GM23338 (cell line): ENCODE results near the gene TDRD1. TPM values are rescaled to one million over a fixed set of nuclear protein-coding genes. Genes with fewer than 3 reads are reported as not detected.

Source experiments
- ATAC-seq: fragments of 200-7000 bp; cut with Tn5 transposase; 3 replicates; pipeline ENCODE4 v1.9.1; 2020
- DNase-seq: peaks from one replicate; pipeline ENCODE4 v3.0.0-alpha.2; 2015; ENCODE audit warnings: low spot score
- H2AFZ ChIP-seq: fragments of 200-600 bp; sonication (generic); 2 replicates; pipeline ENCODE4 v1.8.0; 2016; ENCODE audit warnings: antibody characterized with exemption, mild to moderate bottlenecking, moderate library complexity
- H3F3A ChIP-seq: fragments of 200-600 bp; sonication (generic); replicated peaks from 2 replicates; pipeline ENCODE4 v1.8.0; 2017; ENCODE audit warnings: antibody characterized with exemption, mixed run types, low read depth
- H3K27ac ChIP-seq: fragments of 200-600 bp; sonication (generic); 2 replicates; pipeline ENCODE4 v1.6.1; 2016; ENCODE audit warnings: low read depth
- H3K27me3 ChIP-seq: fragments of 200-600 bp; sonication (generic); 2 replicates; pipeline ENCODE4 v1.8.0; 2016; ENCODE audit warnings: mild to moderate bottlenecking, mixed run types, moderate library complexity; ENCODE audit not compliant: insufficient read depth
- H3K36me3 ChIP-seq: fragments of 200-600 bp; sonication (generic); 2 replicates; pipeline ENCODE4 v1.8.0; 2016; ENCODE audit warnings: mild to moderate bottlenecking; ENCODE audit not compliant: insufficient read depth
- H3K4me1 ChIP-seq: fragments of 200-600 bp; sonication (generic); 2 replicates; pipeline ENCODE4 v1.8.0; 2016; ENCODE audit warnings: mild to moderate bottlenecking, moderate library complexity; ENCODE audit not compliant: insufficient read depth
- H3K4me2 ChIP-seq: fragments of 200-600 bp; sonication (generic); 2 replicates; pipeline ENCODE4 v1.7.1; 2017; ENCODE audit warnings: mixed run types
- H3K4me3 ChIP-seq: fragments of 200-600 bp; sonication (generic); 2 replicates; pipeline ENCODE4 v1.6.1; 2016; ENCODE audit warnings: mixed run types
- H3K79me2 ChIP-seq: fragments of 200-600 bp; sonication (generic); replicated peaks from 2 replicates; pipeline ENCODE4 v1.8.0; 2017; ENCODE audit warnings: mild to moderate bottlenecking; ENCODE audit not compliant: insufficient read depth
- H3K9me2 ChIP-seq: fragments of 200-600 bp; sonication (generic); 2 replicates; pipeline ENCODE4 v1.8.0; 2017; ENCODE audit not compliant: insufficient read depth
- H4K20me1 ChIP-seq: fragments of 200-600 bp; sonication (generic); replicated peaks from 2 replicates; pipeline ENCODE4 v1.8.0; 2017; ENCODE audit warnings: mild to moderate bottlenecking; ENCODE audit not compliant: insufficient read depth
- H3K27ac Mint-ChIP-seq: 2 replicates; pipeline ENCODE4 v1.8.0; 2020; ENCODE audit warnings: inconsistent platforms, mild to moderate bottlenecking, moderate library complexity, mixed read lengths
- H3K27me3 Mint-ChIP-seq: 3 replicates; pipeline ENCODE4 v1.8.0; 2022; ENCODE audit warnings: low read depth, mild to moderate bottlenecking, moderate library complexity, mixed read lengths, inconsistent platforms; ENCODE audit not compliant: insufficient read depth, poor library complexity
- H3K36me3 Mint-ChIP-seq: 3 replicates; pipeline ENCODE4 v1.8.0; 2021; ENCODE audit warnings: low read depth, mild to moderate bottlenecking, inconsistent platforms, moderate library complexity, mixed read lengths
- H3K4me1 Mint-ChIP-seq: 3 replicates; pipeline ENCODE4 v1.8.0; 2020; ENCODE audit warnings: mild to moderate bottlenecking, inconsistent platforms, mixed read lengths
- H3K4me3 Mint-ChIP-seq: 3 replicates; pipeline ENCODE4 v1.8.0; 2021; ENCODE audit warnings: moderate library complexity, mild to moderate bottlenecking, inconsistent platforms, mixed read lengths
- H3K9me3 Mint-ChIP-seq: 3 replicates; pipeline ENCODE4 v1.8.0; 2020; ENCODE audit warnings: moderate library complexity, mild to moderate bottlenecking, inconsistent platforms, mixed read lengths
- CREB1 ChIP-seq: fragments of 250-450 bp; sonication (Bioruptor Pico); IDR thresholded peaks from 2 replicates; pipeline ENCODE4 v1.5.0; 2020; ENCODE audit warnings: low read depth, mild to moderate bottlenecking, moderate library complexity
- CTCF ChIP-seq, 2 experiments: fragments of 200-600 bp in 1 of 2; sonication (generic) in 1 of 2; conservative IDR thresholded peaks; 2 replicates each; pipeline versions ENCODE4 v1.5.1 to v1.6.1; 2016 to 2017; ENCODE audit warnings: antibody characterized with exemption in 2 of 2, low read depth in 2 of 2, mild to moderate bottlenecking in 2 of 2, moderate library complexity in 1 of 2
- EZH2 ChIP-seq: fragments of 200-600 bp; sonication (generic); IDR thresholded peaks from one replicate; pipeline ENCODE4 v1.8.0; 2017; ENCODE audit warnings: antibody characterized with exemption, mild to moderate bottlenecking, low read depth; ENCODE audit not compliant: unreplicated experiment
- EZH2phosphoT487 ChIP-seq: fragments of 200-600 bp; sonication (generic); IDR thresholded peaks from one replicate; pipeline ENCODE4 v1.8.1; 2018; ENCODE audit warnings: antibody characterized with exemption; ENCODE audit not compliant: unreplicated experiment
- NANOG ChIP-seq: IDR thresholded peaks from 2 replicates; pipeline ENCODE4 v1.6.1; 2016; ENCODE audit warnings: antibody characterized with exemption, borderline replicate concordance
- POLR2AphosphoS5 ChIP-seq: IDR thresholded peaks from 2 replicates; pipeline ENCODE4 v1.6.1; 2016; ENCODE audit warnings: antibody characterized with exemption, low read depth
- ZNF114 ChIP-seq: fragments of 250-450 bp; sonication (Bioruptor Pico); IDR thresholded peaks from 2 replicates; pipeline ENCODE4 v1.5.0; 2020; ENCODE audit warnings: mild to moderate bottlenecking, moderate library complexity
- polyA plus RNA-seq: library from polyadenylated mRNA; unstranded; fragments of >200 nt; fragmentation: Nextera tagmentation; extraction: Ambion mirVana; gene quantifications from 2 replicates; pipeline ENCODE4 v1.2.1, GENCODE V29; 2016
- total RNA-seq: library from RNA; depleted of rRNA; stranded (reverse); fragments of >200 nt; shearing (Covaris generic); gene quantifications from 2 replicates; pipeline ENCODE4 v1.2.3, GENCODE V29; 2014
- TF ChIP-seq, protein P1 (sequence below): fragments of 250-450 bp; sonication (Bioruptor Pico); IDR thresholded peaks from 2 replicates; pipeline ENCODE4 v1.5.0; 2020; ENCODE audit warnings: mild to moderate bottlenecking, moderate library complexity

The TDRD1 gene
- total and polyA plus RNA-seq, 2 experiments from 2014 or later = 0.52 to 1.5 TPM

GRCh38 chr10:114163062-114163461, 16.1 kb upstream of the TDRD1 start (continued):
- TF ChIP-seq, protein P1, sequence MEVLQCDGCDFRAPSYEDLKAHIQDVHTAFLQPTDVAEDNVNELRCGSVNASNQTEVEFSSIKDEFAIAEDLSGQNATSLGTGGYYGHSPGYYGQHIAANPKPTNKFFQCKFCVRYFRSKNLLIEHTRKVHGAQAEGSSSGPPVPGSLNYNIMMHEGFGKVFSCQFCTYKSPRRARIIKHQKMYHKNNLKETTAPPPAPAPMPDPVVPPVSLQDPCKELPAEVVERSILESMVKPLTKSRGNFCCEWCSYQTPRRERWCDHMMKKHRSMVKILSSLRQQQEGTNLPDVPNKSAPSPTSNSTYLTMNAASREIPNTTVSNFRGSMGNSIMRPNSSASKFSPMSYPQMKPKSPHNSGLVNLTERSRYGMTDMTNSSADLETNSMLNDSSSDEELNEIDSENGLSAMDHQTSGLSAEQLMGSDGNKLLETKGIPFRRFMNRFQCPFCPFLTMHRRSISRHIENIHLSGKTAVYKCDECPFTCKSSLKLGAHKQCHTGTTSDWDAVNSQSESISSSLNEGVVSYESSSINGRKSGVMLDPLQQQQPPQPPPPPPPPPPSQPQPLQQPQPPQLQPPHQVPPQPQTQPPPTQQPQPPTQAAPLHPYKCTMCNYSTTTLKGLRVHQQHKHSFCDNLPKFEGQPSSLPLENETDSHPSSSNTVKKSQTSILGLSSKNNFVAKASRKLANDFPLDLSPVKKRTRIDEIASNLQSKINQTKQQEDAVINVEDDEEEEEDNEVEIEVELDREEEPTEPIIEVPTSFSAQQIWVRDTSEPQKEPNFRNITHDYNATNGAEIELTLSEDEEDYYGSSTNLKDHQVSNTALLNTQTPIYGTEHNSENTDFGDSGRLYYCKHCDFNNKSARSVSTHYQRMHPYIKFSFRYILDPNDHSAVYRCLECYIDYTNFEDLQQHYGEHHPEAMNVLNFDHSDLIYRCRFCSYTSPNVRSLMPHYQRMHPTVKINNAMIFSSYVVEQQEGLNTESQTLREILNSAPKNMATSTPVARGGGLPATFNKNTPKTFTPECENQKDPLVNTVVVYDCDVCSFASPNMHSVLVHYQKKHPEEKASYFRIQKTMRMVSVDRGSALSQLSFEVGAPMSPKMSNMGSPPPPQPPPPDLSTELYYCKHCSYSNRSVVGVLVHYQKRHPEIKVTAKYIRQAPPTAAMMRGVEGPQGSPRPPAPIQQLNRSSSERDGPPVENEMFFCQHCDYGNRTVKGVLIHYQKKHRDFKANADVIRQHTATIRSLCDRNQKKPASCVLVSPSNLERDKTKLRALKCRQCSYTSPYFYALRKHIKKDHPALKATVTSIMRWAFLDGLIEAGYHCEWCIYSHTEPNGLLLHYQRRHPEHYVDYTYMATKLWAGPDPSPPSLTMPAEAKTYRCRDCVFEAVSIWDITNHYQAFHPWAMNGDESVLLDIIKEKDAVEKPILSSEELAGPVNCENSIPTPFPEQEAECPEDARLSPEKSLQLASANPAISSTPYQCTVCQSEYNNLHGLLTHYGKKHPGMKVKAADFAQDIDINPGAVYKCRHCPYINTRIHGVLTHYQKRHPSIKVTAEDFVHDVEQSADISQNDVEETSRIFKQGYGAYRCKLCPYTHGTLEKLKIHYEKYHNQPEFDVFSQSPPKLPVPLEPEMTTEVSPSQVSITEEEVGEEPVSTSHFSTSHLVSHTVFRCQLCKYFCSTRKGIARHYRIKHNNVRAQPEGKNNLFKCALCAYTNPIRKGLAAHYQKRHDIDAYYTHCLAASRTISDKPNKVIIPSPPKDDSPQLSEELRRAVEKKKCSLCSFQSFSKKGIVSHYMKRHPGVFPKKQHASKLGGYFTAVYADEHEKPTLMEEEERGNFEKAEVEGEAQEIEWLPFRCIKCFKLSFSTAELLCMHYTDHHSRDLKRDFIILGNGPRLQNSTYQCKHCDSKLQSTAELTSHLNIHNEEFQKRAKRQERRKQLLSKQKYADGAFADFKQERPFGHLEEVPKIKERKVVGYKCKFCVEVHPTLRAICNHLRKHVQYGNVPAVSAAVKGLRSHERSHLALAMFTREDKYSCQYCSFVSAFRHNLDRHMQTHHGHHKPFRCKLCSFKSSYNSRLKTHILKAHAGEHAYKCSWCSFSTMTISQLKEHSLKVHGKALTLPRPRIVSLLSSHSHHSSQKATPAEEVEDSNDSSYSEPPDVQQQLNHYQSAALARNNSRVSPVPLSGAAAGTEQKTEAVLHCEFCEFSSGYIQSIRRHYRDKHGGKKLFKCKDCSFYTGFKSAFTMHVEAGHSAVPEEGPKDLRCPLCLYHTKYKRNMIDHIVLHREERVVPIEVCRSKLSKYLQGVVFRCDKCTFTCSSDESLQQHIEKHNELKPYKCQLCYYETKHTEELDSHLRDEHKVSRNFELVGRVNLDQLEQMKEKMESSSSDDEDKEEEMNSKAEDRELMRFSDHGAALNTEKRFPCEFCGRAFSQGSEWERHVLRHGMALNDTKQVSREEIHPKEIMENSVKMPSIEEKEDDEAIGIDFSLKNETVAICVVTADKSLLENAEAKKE = no peak

GRCh38 chr10:114166043-114166442, 13.1 kb upstream of the TDRD1 start:
- H3K4me1 Mint-ChIP-seq = peaks cover 34% of the 10 kb centered on the region
- peak overlapping the region; percentile 61 for H3K27ac ChIP-seq
- no peaks in the 10 kb centered on the region for H4K20me1 ChIP-seq
- no peaks in the 10 kb centered on the region for H3K27me3 ChIP-seq
- peaks cover 35% of the 10 kb centered on the region for H3K36me3 Mint-ChIP-seq
- ATAC-seq (peak; percentile 88), DNase-seq (peak; percentile 79)
- H3K27me3 Mint-ChIP-seq = peaks cover 3% of the 10 kb centered on the region
- no peaks in the 10 kb centered on the region for H3F3A ChIP-seq
- H3K36me3 ChIP-seq = no peaks in the 10 kb centered on the region
- peaks cover 26% of the 10 kb centered on the region for H3K4me1 ChIP-seq
- H3K9me2 ChIP-seq = no peaks in the 10 kb centered on the region
- no peak overlapping the region for H2AFZ ChIP-seq
- H3K4me3 Mint-ChIP-seq = peak overlapping the region; percentile 15
- H3K27ac Mint-ChIP-seq = peak overlapping the region; percentile 62
- 0 out of 2 replicates have a peak overlapping the region, but pooled peaks have one; percentile 0 for H3K4me3 ChIP-seq
- peaks cover 19% of the 10 kb centered on the region for H3K9me3 Mint-ChIP-seq
- peak overlapping the region; percentile 50 for H3K4me2 ChIP-seq
- peaks cover 89% of the 10 kb centered on the region for H3K79me2 ChIP-seq
- TF ChIP-seq NANOG (no peak), EZH2phosphoT487 (no peak), CTCF (conservative IDR thresholded peaks at IDR 0.05; ENCODE audit: low read depth in 2 of 2) (no peak), ZNF114 (no peak), CREB1 (CRISPR knock-in tag) (no peak), EZH2 (no peak), POLR2AphosphoS5 (no peak)
- TF ChIP-seq, protein P1 = no peak
